Measurements from ENCODE around the gene USO1.

- TF ChIP-seq CTCF (conservative IDR thresholded peaks at IDR 0.05) (no peak), EZH2 (IDR thresholded peaks at IDR 0.05; ENCODE audit: low read depth) (no peak)
Observed at GRCh38 chr4:75771607-75772006, 47.2 kb downstream of the USO1 start.

Measured in PC-9 (cell line).